GM21528 (cell line): ENCODE data around the gene ANAPC4.
A peak's percentile ranks its signal among the peaks of the same experiment; 100 is the strongest.
"Not testable (repeated sequence)": the region's sequence is repeated elsewhere in the genome, so short reads cannot be mapped to it uniquely, and the experiment has no call there.

Source experiments
- ATAC-seq: cut with Tn5 transposase; IDR thresholded peaks from one replicate; pipeline ENCODE4 v1.9.1; 2021; ENCODE audit warnings: mild to moderate bottlenecking, moderate library complexity; ENCODE audit not compliant: unreplicated experiment, low FRiP score

ANAPC4 gene, protein sequence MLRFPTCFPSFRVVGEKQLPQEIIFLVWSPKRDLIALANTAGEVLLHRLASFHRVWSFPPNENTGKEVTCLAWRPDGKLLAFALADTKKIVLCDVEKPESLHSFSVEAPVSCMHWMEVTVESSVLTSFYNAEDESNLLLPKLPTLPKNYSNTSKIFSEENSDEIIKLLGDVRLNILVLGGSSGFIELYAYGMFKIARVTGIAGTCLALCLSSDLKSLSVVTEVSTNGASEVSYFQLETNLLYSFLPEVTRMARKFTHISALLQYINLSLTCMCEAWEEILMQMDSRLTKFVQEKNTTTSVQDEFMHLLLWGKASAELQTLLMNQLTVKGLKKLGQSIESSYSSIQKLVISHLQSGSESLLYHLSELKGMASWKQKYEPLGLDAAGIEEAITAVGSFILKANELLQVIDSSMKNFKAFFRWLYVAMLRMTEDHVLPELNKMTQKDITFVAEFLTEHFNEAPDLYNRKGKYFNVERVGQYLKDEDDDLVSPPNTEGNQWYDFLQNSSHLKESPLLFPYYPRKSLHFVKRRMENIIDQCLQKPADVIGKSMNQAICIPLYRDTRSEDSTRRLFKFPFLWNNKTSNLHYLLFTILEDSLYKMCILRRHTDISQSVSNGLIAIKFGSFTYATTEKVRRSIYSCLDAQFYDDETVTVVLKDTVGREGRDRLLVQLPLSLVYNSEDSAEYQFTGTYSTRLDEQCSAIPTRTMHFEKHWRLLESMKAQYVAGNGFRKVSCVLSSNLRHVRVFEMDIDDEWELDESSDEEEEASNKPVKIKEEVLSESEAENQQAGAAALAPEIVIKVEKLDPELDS

DNA sequence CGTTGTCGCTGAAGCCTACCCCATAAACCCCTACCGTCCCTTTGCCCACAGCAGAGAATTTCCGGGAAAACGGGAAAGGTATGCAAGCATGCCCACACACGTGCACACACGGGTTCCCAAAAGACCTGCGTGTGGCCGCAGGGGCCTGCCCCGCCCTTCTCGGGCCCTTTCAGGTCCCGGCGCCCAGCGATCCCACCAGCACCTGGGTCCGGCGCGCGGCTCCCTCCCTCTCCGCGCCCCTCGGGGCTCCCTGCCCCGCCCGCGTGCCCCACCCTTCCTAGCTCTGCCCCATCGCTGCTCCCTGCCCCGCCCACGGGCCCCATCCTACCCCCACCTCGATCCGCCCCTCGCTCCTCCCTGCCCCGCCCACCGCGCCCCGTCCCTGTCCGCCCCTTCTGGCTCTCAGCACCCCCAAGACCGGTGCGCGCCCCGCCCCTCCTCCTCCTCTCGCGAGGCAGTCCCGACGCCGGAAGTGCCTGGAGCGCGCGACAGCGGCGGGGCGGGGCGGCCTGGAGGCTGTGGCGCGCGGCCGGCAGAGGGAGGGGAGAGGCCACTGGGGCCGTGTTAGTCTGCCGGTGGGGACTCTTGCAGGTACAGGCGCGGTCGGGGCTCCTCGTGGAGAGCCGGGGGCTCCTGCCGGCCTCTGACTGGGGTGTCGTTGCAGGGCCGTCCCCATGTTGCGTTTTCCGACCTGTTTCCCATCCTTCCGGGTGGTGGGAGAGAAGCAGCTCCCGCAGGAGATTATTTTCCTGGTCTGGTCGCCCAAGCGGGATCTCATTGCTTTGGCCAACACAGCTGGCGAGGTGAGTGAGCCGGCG, at the start of gene ANAPC4:
Gene ANAPC4, plus strand, starts transcription at position 510 of the 818 bp plus-strand sequence. Its CDS starts 165 bp downstream, at position 675.
- peak; percentile 95 for ATAC-seq

DNA sequence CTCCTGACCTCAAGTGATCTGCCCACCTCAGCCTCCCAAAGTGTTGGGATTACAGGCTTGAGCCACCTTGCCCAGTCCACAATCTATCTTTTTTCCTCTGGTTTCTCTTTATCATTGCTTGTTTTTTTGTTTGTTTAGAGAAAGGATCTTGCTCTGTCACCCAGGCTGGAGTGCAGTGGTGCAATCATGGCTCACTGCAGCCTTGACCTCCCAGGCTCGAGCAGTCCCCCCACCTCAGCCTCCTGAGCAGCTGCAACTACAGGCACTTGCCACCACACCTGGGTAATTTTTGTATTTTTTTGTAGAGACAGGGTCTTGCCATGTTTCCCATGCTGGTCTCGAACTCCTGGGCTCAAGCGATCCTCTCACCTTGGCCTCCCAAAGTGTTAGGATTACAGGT, 48.6 kb upstream of the ANAPC4 start:
- not testable (repeated sequence) for ATAC-seq

DNA sequence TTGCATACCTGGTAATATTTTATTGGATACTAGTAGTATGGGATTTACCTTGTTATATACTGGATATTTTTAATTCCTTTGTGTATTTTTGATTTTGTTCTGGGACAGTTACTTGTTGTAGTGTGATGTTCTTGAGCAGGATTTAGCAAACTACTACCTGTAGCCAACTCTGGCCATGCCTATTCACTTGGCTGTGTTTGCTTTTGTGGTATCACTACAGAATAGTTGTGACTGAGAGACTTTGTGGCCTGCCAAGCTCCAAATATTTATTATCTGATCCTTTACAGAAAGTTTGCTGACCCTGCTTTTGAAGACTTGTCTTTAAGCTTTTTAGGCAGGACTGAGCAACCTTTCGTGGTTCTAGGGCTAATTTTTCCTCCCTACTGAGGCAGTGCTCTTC, 46.7 kb upstream of the ANAPC4 start:
- no peak for ATAC-seq

DNA sequence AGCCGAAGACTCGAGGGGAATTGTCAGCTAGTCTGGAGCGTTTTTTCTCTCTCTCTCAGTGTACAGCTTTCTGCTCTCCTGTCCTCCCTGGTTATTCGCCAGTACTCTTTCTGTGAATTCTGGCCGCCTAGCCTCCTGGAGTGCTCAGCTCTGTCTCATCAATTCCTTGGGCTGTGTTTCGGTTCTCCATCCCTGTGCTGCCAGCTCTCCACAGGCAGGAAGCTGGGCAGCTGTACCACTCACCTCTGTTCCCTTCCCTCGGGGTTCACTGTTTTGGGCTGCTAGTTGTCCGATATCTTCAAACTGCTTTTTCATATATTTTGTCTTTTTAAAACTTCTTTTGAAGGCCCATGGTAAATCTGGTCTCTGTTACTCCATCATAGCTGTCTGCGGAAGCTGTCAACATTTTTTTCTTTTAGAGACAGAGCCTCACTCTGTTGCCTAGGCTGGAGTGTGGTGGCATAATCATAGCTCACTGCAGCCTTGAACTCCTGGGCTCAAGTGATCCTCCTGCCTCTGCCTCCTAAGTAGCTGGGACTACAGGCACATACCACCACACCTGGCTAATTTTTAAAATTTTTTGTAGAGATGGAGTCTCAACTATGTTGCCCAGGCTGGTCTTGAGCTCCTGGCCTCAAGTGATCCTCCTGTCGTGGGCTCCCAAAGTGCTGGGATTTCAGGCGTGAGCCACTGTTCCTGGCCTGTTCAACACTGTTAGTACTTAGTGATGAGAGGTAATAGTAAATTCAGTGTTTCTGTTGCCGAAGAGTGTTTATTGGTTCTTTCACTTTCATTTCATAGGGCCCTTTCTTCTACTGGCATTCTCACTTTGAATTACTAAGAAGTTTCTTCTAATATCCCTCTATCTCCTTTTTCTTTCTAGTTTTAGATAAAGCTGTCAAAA, 45.9 kb upstream of the ANAPC4 start:
- peak; percentile 88 for ATAC-seq

DNA sequence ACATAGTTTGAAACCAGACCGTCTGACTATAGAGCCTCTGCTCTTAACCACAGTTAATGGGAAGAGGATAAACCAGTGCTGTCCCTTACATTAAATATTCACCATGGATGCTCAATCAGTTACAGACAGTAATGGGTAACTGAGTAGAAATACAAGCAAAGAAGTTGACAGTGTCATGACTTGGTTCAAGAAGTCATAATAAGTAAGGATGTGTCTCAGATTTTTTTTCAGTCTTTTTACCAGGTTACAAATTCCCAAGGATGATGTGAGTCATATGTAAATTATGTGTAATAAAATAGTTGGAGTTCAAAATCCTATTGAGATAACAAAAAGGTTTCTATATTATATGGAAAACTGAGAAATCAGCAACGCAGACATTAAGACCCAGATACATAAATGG, 33.4 kb upstream of the ANAPC4 start:
- no peak for ATAC-seq

DNA sequence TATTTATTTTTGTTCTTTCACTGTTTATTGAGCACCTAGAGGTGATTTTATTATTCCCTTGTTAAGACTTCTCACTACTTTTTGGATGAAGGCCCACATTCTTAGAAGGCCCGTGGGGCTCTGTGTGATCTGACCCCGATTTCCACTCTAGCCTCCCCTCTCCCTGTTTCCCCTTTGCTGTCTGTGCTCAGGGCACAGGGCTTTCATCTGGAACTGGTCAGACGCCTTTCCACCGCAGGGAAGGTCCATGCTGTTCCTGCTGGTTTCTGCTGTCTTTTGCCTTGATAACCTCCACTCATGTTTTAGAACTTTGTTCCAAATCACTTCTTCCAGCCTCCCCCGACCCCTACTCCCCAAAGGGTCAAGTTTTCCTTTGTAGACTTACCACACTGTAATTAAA, 31.3 kb upstream of the ANAPC4 start:
- ATAC-seq: no peak

DNA sequence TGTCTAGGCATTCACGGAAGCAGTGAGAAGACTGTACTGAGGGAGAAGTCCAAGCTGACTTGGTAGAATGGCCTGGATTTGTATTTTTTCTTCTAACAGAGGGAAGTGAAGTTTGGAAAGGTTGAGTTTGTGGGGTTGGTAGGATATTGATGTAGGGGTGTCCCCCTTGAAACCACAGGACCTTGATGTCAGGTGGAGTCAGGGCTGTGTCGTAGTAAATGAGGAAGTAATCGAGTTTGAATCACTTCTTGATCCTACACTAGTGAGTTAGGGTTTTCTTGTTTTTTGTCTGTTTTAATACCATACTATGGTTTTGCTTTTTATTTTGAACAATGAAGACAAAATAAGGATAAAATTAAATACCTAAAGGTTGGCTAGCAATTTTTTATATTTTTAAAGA, 30.1 kb upstream of the ANAPC4 start:
- no peak for ATAC-seq

DNA sequence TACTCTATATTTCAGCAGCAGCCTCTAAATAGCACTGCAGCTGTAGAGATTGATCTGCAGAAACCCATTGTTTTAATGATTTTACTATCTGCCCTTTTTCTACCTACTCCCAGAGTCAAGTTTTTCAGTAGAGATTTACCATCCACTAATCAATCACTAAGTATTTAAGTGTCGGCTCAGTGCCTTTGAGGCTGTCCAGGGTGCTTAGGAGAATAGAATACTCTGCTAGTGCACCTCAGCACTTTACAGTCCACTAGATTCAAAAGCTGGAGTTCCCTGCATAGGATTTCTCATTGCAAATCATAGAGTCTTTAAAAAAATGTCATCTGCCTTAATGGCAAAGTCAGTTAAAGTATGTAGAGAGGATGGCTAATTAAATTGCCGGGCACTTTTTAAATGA, 29.6 kb upstream of the ANAPC4 start:
- no peak for ATAC-seq

DNA sequence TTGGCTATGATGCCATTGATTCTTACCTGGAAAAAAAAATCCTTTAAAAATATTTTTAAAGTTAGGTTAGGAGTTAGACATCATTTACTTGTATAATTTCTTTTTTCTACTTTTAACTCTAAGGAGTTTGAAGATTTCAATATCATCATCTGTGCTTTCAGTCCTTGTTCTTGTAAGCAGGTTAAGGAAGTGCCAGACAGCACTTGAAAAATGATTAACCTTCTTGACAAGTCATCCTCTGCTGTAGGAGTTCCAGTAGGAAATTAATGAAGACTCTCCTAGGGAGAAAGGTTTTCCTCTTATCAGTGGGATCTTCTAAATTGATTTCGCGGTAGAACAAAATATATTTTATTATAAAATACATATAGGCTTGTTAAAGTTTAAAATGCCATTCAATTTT, 29.1 kb upstream of the ANAPC4 start:
- no peak for ATAC-seq

DNA sequence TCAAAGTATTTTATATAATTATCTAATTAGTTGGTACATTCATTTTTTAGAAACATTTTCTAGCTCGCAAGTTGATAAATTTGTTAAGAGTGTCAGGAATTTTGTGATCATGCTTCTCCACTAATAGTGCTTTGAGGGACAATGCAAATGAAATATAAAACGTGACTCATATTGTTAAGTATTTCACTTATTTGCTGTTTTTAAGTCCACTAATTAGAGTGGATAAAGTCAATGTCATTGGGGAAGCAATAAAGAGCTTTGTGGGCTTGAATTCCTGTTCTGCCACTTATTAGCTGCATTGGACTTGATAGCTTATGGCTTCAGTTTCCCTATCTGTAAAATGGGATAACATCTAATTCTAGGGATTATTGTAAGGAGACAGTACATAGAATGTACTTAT, 26.5 kb upstream of the ANAPC4 start:
- no peak for ATAC-seq

DNA sequence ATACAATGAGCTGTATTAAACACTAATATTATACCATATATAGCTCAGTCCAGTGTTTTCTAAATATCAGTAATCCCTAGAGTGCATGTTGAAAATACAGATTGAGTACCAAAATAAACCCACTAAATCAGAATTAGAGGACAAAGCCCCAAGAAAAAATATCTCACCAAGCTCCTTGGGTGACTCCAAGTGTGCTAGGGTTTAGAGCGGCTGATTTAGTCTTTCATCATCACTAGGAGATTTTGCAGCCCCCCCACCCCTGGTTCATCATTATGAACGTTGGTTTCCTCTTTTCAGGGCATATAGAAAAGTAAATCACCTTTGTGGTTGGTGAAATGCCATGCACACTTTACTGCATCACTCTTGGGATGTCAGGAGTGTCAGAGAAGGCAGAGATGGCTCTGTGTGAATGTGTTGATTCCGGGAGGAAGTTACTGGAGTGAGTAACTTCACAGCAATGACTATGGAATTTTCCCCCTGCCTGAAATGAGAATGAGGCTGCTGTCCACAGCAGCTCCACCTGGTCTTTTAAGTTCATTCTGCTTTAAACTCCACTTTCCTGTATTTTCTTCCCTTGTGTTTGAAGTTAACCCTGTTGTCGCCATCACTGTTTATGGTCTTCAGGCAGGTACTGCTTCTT, 25.2 kb upstream of the ANAPC4 start:
- ATAC-seq: no peak

DNA sequence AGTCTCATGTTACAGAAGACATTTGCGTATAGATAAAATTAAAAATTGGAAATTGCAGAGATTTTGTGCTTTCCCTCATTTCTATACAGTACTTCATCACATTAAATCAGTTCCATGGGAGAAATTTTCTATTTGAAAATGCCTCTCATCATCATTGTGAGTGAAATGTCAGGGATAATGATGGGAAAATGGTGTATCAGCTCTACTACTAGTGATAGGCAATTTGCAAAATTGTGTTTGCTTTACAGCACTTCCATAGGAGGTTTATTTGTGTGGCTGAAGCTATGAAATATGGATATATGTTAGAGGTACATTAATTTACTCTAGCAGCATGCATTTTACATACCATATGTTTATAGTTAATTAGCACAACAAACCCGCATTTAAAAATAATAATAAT, 21.0 kb upstream of the ANAPC4 start:
- ATAC-seq: no peak

DNA sequence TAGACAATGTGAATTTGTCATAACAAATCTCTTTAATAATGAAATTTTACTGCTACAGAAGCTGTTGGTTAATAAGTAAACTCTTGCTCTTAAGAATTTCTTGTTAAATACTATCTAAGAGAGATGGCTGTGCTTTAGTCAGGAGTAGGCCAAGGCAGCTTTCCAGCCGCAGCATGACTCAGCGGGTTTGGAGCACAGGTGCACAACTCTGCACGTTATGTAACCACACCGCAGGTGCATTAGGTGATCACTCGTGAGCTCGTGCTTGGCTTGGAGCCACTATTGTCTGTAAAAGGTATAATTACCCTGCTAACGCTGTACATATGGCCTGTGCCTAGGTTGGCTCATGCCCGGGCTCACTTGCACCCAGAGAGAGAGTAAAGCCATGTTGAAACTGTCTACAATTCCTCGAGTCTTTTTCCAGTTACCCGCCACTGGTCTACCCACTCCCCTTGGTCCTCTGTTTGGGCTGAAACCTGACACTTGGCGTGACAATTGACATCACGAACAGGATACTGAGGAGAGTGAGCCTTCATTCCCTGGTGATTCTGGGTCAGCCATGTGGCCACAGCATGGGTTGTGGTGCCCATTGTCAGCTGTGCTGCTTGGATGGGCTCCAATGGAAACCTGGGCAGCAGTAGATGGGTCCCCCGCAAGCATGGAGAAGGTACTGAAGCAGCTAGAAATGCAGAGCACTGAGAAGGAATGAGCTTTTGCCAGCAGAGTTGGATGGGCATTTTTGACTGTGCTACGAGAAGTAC, 18.4 kb upstream of the ANAPC4 start:
- no peak for ATAC-seq

DNA sequence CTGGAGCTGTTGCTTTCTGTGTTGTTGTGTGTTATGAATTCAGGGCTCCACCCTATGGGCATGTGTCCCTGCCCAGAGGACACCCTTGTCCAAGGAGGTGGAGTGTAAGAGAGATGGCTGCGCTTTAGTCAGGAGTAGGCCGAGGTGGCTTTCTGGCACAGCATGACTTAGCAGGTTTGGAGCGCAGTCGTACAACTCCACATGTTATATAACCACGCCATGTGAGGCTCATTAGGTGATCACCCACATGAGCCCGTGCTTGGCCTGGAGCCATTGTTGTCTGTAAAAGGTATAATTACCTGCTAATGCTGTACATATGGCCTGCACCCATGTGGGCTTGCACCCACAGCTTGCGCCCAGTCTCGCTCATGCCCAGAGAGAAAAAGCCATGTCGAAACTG, 15.8 kb upstream of the ANAPC4 start:
- no peak for ATAC-seq

DNA sequence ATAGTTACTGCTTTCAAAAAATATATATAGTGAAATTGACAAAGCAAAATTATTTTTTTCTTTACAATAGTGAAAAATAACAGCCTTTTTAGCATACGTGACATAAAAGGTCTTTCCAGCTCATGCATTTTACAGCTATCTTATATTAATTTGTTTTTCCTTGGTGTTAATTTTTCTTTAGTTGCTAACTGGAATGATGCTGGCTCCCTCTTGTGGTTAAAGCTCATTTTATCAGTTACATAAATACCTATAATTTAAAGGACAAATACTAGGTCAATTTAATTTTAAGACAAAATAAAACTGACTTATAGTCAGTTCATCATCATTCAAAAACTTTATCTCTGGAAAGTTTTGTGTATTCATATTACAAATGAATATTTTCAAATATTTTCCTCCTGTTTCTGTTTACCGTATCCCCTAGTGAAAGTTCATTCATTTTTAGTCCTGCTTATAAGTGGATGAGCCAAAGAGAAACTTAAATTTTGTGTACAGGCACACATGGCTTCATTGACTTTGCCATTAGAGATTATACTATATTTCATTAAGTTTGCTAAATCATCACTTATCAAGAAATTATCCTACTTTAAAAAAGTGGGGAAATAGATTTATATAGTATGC, 9.9 kb upstream of the ANAPC4 start:
- no peak for ATAC-seq

DNA sequence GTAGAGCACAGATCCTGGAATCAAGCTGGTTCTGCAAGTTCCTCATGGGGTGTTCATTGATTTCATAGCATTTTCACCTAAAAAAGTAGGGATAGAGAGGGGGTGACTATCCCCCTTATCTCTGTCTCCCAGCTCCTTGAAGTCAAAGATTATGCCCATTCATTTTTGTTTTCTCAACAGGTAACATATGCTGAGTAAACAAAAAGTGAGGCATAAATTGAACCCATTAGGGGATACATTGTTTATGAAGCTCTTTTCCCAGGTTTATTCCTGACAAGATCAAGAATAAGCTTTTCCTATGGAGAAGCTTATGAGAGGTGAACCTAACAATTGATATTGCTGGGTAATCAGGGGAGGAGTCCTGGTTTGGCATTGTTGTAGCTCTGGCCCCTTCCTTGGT, 9.2 kb upstream of the ANAPC4 start:
- no peak for ATAC-seq

DNA sequence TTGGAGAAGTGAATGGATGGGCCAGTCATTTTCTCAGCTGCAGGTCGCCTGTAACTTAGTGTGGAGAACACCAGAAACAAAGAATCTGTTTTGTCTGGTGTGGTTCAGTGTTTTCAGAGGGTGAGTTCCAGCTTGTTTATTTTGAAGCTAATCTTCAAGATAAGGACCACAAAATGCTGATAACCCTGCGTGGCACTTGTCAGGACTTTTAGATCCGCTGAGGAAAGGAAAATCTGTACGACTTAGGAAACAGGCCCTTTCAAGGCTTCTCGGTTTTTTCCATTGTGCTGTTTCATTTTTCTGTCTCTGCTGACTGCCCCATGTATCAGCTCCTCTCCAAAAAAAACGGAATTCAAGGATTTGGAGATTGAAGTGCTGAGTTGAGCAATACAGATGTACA, 8.7 kb upstream of the ANAPC4 start:
- ATAC-seq: no peak

DNA sequence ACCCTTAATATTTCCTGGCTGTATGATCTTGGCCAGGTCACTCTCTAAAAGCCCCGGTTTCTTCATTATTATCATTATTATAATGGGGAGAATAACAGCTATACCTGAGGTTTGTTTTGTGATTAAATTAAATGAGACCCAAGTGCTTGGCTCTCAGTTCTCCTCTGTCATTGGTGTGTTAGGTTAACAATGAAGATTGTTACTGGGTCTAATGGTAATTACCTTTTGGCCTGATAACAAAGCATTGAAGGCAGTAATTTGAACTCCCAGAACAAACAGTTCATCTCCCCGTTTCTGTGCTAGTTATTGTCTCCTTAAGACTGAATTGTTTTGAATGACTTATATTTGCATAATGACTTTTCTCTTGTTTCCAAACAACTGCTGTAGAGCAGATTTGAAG, 6.8 kb upstream of the ANAPC4 start:
- ATAC-seq: no peak
